Stimulated activated CD4-positive, alpha-beta T cell treated with anti-CD3 and anti-CD28 coated beads, TNF-alpha, amount 100 ng/mL, for 24 hours (primary cell): ENCODE measurements around the gene DHRSX.
"Not testable (repeated sequence)": the region's sequence is repeated elsewhere in the genome, so short reads cannot be mapped to it uniquely, and the experiment has no call there.

Experiments
- DNase-seq, 3 experiments: peaks; one replicate each; pipeline ENCODE4 v3.0.0-alpha.2; 2020; ENCODE audit warnings: low read depth in 3 of 3

The DHRSX gene

GRCh38 chrX:2497961-2498780, 2.6 kb downstream of the DHRSX start:
- DNase-seq, result no peak

DNA sequence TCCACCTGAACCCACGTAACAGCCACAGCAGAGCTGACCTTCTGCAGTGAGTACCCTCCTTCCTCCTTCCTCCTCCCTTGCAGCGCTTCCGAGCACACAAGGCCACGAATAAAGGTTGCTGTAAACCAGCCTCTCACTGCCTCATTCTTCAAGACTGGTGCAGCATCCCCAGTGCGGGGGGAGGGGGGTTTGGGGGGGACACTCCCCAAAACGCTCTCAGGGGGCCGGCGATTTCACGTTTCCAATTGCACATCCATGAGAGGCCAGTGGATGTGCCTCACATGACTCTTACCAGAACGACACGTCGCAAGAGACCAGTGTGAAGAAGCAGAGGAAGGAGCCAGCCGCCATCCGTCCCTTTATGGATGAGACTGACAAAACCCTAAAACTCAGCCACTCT, 5.2 kb downstream of the DHRSX start:
- DNase-seq, result no peak

GRCh38 chrX:2492531-2493218, 8.1 kb downstream of the DHRSX start:
- no peak for DNase-seq

- DNase-seq, result no peak
These were observed 10.1 kb downstream of the DHRSX start for GRCh38 chrX:2490634-2491033.

DNA sequence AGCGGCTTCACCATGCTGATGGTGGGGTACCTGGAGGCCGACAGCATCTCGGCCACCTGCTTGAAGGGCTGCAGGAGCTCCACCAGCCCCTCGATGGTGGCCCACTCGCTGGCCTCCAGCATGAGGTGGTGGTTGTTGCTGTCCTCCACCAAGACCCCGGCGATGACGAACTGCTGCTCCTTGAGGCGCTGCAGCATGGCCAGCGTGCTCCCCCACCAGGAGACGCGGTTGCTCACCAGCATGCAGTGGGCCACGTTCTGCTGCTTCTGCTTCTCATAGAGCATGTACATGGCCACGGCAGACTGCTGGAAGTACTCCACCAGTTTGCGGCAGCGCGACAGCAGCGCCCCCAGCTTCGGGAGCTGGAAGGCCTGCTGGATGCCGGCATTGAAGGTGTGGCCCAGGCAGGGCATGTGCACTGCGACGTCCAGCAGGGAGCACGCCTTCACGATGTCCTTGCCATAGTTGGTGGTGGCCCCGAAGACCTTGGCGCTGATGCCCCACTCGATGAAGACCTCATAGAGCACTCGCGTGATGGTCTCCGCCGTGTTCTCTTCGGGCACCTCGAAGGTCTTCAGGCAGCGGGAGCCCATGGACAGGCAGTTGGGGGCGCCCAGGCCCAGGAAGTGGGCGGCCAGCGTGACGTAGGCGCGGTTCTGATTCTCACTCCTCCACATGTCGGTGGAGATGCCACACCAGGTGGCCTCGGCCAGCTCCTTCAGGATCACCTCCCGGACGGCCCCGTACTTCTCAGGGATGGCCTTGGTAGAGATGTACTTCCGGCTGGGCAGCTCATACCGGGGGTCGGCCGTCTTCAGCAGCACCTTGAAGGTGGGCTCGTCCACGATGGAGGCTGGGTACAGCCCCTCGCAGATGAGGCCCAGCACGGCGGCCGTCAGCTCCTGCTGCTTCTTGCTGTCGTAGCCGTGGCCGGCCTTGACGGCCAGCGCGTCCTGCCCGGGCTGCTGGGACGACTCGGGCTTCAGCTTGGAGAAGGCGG, 11.0 kb downstream of the DHRSX start:
- DNase-seq, result no peak

DNA sequence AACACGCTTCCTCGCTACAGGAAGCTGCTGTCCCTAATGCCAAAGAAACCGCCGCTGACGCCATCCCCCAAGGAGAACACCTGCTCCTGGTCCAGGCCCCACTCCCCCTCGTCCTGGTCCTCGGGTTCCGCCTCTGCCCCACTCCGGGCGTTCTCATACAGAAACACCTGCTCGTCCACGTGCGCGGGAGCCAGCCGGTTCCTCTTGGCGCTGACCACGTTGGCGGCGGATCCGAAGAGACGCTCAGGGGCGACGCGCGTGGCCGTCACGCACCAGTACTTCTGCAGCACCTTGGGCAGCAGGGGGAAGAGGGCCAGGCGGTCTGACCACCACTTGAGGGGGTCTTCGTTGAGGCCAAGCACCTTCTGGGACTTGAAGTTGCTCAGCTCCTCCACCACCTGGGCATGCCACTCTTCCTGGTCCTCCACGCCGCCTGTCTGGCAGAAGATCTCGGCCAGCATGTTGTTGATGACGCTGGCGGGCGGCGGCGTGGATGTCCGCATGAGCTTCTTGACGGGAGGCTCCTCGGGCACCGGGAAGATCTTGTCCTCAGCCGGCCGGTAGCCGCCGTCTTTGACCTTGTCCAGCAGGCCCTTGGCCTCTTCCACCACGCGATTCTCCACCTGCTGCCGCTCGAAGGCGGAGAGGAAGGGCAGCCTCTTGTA, 12.0 kb downstream of the DHRSX start:
- no peak for DNase-seq

GRCh38 chrX:2487366-2487765, 13.4 kb downstream of the DHRSX start:
- no peak for DNase-seq

- no peak for DNase-seq
These were observed 14.2 kb downstream of the DHRSX start for GRCh38 chrX:2486476-2487133.

- no peak for DNase-seq
These were observed 14.9 kb downstream of the DHRSX start for GRCh38 chrX:2485789-2486345.

DNA sequence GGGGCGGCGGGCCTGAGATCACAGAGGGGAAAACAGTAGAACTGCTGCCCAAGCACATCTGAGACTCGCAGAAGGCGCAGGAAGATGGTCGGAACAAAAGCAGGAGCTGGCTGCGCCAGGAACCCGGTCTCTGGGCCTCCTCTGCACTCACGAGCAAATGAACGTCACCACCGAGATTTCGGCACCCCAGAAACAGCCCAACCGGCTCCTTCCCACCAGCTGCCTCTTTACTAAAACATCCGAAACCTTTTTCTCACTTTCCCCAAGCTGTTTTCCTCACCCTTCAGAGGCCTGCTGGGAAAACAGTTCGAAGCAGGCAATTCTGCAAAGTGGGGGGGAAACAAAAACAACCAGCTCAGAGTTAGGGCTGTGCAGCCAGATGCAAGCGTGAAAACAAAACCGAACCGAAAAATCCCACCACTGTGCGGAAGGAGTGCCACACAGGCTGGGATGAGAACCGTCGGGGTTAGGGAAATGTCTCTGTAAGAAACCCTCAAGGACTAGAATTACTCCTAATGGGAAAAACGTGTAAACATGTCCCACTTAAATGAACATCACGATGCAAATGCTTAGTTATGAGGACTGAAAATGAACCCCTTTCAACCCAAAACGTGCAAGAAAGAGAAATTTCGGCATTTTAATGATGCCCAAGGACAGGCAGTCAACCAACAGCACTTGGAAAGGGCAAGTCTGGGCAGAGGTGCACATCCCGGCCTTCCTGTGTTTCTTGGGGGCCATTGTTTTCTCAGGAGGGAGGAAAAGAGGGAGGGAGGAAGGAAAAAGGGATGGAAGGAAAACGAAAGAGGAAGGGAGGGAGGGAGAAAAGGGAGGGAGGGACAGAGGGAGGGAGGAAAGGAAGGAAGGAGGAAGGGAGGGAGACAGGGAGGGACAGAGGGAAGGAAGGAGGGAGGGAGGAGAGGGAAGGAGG, 15.8 kb downstream of the DHRSX start:
- DNase-seq, result no peak

- no peak for DNase-seq
These were observed 16.5 kb downstream of the DHRSX start for GRCh38 chrX:2484256-2484655.

DNA sequence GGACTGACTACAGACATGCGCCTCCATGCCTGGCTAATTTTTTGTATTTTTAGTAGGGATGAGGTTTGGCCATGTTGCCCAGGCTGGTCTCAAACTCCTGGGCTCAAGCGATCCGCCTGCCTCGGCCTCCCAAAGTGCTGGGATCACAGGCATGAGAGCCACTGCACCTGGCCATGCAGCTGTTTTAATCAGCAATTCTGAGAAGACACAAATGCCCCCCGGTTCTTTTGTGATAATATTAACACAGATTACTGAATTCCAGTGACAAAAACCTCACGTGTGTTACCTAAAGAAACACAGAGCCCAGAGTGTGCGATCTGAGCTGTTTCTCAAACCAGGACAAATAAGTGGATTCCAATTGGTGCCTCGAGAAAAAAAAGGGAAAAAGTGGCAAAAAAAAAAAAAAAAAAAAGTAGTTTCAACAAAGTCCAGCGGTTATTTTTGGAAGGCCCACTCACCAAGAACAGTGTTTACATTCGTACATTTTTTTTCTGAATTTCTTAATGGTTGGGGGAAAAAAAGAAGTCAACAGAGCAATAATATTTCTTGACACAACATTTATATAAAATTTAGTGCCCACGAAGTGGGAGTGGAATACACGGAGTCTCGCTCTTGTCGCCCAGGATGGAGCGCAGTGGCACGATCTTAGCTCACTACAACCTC, 17.2 kb downstream of the DHRSX start:
- DNase-seq, result no peak

- not testable (repeated sequence) for DNase-seq
These were observed 19.2 kb downstream of the DHRSX start for GRCh38 chrX:2481597-2481996.

GRCh38 chrX:2479982-2480381, 20.8 kb downstream of the DHRSX start:
- DNase-seq, result not testable (repeated sequence)

- DNase-seq, result no peak
These were observed 21.4 kb downstream of the DHRSX start for GRCh38 chrX:2479420-2479780.

GRCh38 chrX:2478546-2479419, 22.0 kb downstream of the DHRSX start:
- DNase-seq, result no peak

- DNase-seq, result not testable (repeated sequence)
These were observed 23.5 kb downstream of the DHRSX start for GRCh38 chrX:2477313-2477712.
